HUDEP-2 (cell line): ENCODE measurements around the gene DDR2.

Experiments
- DNase-seq, 76 experiments: peaks; one replicate each; lab custom pipeline; 2025; ENCODE audit not compliant: unreplicated experiment in 76 of 76; lab: John Stamatoyannopoulos, UW

Gene DDR2

DNA sequence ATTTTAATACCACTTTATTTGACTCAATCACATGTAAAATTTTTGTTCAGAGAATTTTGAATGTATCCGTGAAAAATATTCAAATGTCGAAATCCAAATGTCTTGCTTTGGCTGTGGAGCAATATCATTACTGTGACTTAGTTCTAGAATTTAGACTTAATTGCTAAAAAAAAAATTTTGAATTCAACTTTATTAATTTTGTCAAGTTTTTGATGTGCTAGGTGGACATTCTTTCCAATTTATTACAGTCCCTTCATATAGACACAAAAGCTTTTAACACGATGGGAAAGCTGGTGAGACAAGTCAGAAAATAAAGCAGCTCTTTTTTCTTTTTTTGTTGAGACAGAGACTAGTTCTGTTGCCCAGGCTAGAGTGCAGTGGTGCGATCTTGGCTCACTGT lies 62.6 kb downstream of the DDR2 start:
- no peak for DNase-seq

DNA sequence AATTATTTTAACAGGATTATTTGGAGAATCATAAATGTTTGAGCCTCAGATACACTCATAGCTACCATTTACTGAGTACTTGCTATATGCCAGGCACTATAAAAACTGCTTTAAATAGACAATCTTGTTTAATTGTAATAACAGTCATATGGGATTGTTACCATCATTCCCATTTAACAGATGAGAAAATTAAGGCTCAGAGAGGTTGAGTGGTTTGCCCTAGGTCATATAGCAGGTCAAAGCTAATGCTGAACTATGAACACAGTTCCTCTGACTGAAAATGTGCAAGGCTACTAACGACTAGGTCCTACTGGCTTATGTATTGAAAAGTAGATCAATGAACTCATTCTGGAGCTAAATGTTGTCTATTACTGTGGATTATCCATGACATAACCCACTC lies 63.4 kb downstream of the DDR2 start:
- no peak for DNase-seq

DNA sequence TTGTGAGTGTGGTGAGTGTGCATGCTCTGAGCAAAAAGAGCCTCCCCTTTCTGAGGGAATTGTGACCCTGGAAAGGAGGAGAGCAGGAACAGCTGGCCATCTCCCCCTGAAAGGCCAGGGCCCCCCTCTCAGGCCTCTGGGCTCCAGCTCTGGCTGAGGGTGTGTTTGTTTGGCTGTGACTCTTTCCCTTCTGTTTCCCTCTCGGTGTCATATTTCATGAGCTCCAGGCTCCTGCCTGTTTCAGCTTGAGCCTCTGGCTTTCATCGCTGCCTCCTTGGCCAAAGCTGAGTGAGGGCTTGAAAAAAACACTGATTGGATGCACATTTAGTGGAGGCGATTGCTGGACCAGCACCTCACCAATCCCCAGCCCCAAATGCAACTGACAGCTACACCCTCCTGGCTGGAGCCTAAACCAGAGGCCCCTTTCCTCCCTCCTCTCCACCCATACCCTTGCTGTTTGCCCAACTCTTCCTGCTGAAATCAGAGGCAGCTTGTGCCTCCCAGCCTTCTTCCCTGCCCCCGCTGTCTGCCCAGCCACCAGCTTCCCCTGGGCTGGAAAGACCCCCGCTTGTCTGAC lies 64.1 kb downstream of the DDR2 start:
- DNase-seq = no peak

DNA sequence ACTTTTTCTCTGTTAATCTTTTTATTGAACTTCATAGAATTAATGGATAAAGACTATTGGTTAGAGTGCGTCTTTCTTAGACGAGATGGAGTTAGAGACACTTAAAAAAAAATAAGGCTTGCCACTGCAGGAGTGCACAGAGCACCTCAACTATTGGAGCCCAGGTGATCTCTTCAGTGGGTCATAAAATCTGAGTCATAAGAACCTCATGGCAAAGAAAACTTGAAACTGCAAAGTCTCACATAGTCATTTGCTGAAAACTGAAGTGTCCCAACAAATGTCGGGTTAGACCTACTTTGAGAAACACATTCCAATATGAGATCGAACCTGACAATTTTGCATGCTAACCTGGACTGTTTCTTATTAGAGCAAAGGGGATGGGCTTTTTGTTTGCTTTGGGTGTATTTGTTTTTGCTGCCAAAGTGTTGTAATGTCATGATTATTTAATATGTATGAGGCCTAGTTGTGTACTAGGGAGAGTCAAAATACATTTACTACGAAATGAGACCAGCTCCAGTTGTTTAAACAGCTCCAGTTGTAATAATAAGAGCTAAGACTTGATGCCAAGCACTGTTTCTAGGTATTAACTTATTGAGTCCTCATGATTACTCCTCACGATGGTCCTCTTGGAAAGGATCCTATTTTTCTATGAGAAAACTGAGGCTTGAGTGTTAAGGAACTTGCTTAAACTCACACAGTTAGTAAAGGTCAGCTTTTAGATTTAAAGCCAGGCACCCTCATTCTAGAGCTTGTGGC lies 65.1 kb downstream of the DDR2 start:
- DNase-seq = no peak

DNA sequence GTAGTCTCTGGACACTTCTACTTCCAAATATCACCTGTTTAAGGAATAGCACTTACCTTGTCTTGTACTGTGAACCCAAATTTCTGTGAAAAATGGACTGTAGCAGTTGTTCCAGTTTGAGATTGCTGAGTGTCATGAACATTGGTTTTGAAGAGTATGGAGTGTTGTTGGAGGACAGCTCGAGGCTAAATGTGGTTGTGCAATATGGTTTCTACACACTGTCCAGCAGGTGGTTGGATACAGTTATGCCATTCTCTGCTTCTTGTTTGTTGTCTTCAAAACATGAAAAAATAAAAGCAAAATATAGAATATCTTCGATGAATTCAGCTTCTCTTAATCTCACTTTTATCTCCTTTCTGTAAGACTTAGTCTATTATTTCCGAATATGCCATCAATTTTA lies 67.1 kb downstream of the DDR2 start:
- no peak for DNase-seq

DNA sequence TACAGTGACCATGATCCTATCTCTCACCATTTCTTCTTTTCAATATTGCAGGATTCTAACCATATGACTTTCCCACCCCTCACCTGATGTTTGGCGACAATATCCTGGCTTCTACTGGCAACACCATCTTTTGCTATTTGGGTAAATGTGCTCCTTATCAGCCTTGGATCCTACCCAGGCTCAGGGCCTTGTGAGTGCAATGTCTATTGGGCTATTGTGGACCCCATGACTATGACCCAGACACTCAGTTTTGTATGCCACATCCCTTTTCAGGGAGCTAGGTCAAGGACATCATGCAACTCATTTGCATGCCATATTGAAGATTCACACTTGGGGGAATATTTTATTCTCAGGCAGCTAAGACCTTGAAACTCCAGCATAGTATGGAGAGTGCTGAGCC lies 67.9 kb downstream of the DDR2 start:
- DNase-seq = no peak

DNA sequence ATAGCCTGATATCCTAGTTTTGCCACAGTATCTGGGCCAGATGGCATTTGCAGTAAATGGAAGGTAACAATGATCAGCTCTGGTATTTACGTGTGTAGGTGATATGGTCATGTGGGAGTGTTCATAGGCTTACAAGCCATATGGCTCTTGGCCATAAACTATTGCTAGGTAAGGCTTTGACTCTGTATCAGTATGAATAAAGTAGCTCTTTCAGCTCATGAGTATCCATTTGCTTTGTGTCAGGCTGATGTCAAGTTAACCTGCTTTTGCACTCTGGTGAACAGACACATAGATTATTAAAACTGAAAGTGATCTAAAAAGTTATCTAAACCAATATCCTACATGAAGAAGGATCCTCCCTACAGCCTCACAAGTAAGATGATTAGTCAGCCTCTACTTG lies 69.0 kb downstream of the DDR2 start:
- no peak for DNase-seq

DNA sequence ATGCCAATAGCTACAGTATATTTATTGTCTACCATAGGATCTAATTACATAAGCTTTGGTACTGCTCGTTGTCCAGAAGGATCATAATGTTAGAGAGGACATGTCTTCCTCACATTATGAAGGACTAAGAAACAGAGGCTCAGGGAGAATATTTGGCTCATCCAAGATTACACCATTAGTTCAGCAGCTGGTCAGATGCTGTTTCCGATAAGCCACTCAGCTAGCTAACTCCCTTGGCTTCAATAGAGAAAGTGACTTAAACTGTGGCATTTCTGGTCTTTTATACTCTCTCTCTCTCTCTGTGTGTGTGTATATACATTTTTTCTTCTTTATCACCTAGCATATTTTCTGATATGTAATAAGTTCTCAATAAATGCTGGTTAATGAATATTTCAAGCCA lies 70.4 kb downstream of the DDR2 start:
- no peak for DNase-seq

DNA sequence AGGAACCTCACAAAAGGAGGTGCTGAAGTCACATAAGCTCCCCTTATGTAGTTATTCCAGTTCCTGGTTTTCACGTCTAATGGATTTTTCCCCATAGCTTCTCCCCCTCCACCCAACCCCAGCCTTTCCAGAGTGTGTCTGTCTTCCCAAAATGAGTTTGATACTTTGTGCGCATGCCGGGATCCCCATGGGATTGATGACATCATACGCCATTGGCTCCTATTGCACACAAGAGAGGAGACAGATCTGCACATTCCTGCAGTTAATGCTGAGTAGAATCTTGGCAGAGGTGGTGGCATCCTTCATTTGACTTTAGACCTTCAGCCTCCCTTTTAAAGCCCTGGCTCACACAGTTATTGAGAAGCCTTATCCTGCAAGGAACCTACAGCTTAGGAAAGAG lies 71.4 kb downstream of the DDR2 start:
- DNase-seq = no peak

DNA sequence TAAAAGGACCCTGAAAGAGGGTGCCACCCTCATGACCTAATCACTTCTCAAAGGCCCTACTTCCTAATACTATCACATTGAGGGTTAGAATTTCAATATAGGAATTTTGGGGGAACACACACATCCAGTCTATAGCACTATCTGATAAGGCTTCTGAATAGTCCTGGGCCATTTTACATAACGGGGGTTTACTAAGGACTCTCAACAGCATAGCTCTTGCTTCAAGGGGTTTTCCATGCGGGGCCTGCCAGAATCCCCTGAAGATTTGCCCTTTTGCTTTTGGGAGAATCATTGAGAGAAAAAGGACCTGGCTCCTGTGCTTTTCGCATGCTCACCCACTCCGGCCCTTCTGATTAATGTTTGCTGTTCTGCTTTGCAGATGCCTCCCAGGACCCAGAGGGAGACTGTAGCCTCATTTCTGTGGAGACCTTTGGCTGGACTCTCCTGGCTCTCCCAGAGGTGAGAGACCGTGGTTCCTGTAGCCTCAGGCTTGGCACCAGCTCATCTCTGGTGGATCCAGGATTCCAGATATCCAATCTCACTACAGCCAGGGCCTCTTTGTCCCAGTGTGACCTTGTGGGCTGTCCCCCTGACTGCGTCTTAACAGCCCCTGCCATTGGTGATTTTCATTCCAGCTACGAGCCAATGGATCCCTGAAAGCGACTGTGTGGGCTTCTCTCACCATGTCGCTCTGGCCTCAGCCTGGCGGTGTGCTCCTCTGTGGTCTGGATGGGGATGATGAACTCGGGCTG lies 72.6 kb downstream of the DDR2 start:
- no peak for DNase-seq

DNA sequence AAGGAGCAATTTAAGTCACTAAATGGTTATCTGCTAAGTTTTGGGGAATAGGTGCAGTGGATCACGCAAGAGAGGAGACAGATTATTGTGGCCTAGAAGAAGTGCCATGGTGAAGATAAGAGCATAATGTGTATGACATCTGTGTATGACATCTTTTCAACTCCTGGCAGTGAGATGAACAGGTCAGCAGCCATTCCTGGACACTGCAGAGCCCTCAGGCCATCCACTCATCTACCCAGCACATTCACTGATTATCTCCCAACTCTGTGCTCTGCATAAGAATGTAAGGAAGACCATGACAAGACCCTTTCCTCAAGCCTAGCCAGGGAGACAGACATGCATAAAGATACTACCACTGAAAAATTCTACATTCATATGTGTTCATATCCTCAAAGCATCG lies 73.7 kb downstream of the DDR2 start:
- no peak for DNase-seq

DNA sequence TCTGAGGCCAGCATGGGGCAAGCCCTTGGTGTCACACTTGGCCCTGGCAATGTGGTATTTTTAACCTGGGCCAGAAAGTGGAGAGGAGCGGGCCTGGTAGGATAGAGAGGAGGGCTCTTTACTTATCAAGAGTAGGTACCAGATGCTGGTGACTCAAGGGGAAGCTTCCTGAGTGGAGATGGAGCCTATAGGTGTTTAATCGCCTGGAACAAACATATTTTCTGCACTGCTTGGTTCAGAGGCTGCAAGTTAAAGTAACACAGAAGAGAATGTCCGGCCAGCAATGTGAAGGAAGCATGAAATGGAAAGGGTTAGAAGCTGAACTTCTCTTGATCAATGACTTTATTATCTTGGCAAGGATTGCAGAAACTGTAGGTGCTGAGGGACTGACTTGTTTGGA lies 74.3 kb downstream of the DDR2 start:
- DNase-seq = no peak

DNA sequence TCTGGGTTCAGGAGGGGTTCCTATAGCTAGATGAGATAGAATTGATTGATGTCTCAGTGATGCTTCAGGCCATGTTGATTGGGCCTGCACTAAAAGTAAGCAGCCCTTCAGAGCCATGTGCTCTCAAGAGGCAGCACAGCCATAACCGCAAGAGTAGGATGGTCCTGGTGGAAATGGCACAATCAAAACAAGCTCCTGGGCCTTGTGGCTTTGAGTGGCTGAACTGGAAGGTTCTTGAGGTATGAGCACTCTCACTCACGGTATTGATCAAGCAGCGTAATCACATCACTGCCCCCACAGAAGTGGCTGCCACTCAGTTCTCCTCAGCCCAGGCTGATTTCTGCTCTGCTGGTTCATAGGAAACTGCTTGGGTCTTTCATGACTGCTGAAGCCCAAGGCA lies 76.0 kb downstream of the DDR2 start:
- DNase-seq = no peak

DNA sequence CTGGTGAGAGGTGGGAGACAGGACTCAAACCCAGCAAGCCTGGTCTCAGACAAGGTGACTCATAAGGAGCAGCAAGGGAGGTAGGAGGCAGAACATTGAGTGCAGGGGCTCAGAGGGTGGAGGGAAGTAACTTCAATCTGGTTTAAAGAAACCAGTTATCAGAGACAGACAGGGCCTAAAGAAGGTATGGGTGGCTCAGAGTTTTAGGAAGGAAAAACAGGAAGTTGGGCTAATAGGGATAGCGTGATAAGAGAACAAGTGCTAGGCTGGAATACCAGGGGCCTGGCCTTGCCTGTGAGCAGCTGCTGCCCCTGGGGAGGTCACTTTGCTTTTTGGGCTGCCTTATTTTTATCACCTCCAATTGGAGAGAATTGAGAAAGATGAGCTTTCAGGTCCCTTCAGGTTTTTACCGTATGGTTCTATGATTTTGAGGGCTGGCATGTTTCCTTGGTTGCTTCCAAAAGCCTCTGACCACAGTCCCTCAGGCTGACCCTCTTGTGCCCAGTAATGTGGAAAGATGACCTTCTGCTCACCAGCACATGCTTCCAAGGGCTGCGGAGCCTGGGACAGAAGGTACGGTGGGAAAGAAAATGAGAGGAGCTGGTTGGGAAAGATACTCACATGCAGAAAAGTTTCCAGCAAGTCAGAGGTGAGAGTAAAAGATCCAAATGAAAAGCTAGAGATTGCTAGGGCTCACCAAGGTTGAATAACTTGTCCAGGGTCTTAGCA lies 77.0 kb downstream of the DDR2 start:
- no peak for DNase-seq

DNA sequence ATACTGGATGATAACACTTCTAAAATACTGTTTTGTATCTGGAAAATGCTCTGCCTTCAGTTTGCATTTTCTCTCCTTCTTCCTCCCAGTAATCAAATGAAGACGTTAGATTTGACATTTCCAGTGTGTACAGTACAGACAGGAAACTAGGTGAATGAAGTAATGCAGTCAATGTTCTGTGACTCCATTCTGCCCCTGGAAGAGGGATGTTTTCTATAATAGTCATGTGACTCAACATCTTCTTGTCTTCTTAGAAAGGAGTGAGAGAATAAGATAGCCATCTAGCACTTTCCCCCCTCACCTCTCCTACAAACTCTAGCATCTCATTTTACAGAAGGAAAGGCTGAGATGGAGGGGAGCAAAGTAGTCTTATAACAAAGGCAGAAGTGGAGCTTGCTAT lies 77.6 kb downstream of the DDR2 start:
- no peak for DNase-seq

DNA sequence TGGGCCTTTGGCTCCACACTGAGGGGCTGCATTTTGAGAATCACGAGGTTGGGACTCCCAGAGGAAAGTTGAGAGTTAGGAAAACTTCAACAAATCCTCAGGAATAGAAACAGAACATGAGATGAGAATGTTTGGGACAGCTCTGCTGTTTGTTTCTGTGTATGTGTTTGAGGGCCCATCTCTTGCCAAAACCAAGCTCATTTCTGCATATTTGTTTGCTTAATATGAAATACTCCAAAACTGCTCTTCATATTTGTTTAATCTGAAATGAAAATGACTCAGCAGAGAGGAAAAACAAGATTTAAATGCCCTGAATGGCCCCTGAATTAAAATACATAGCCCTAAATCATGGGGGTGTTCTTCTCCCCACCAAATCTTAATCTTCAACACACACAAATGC lies 78.1 kb downstream of the DDR2 start:
- no peak for DNase-seq

DNA sequence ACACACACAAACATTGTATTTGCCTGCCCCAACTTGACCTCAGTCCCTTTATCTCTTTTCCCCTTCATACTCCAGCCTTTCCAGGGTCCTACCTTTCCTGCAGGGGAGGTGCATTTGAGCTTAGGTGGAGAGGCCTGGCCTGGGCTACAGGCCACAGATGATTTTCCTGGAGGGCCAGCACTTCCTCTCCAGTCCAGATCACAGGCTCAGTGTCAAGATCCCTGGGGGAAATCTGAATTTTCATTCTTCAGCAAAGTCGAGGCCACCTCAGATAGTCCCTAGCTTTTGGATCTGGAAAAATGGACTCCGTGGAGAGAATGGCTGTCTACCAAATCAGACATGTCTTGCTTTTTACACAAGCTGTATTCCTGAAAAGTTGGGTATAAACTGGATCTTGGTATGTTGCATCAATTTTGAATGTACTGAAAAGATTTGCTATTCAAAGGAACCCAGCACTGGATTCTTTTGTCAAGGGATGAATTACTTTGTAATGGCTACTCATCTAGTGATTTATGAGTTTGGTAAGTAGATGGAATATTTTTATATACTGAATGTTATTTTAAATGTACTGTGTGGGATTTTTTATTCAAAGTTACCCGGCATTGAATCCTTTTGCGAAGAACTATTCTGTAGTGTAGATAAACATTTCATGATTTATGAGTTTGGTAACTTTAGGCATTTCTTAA lies 78.7 kb downstream of the DDR2 start:
- DNase-seq = no peak

DNA sequence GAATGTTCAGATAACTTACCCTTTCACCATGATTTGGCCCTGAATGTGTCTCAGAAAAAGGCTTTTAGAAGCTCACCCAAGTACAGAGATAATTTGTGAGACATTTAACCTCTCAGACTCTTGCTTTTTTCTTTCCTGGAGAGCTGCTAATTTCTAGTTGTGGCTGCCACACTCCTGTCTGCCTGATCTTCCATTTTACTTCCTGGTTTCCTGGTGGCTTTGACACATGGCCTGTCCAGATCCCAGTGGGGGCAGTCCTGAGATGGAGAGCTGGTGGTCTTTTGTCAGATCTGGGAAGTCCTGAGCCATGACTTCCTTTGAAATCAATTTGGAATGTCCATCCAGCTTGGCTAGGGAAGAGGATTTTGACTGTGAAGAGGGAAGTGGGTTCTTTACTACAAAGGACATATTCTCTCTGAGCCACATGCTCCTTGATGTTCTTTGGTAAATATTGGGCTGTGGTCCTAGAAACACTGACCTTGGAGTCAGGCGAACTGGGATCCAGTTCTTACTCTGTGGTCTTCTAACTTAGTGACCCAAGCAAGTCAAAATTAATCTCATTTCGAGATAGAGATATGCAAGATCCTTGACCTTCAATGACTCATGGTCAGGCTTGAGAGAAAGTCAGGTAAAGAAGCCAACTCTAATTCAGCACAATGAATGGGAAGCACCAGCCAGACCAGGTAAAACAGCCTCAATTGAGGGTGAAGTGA lies 80.2 kb downstream of the DDR2 start:
- DNase-seq = no peak

DNA sequence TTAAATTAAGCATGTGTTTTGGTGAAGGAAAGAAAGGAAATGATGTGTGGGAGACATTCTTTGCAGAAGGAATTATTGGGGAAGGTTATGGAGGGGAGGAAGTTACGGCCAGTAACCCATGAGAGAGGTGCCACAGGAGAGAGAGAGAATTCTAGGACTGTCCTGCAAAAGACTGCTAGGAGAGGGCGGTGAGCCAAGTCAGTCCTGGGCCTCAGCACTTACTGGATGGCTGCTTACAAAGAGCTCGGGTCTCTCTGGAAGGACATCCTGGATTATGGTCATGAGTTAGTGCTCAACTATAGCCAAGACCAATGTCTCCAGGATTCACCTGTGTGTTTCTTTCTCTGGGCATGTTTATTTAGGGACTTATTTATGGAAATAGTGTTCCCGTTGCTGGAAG lies 83.9 kb downstream of the DDR2 start:
- no peak for DNase-seq

DNA sequence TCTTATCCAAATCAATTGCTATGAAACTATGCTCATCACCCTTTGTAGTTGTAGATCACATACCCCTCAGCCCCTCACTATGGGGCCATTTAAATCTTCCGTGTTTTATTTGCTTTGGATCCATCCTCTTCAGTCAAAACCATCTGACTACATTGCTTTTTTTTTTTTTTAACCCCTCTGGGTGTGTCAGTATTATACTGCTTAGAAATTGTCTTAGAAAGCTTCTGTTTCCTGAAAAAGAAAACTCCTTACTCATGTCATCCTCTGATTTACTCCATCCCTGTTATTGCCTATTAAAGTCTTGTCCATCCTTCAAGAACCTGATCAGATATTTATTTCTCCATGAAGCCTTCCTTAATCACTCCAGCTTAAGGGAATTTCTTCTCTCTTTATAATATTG lies 84.3 kb downstream of the DDR2 start:
- no peak for DNase-seq
